GM19328 (cell line): Measurements from ENCODE around the gene SZT2.
"Not testable (repeated sequence)": the region's sequence is repeated elsewhere in the genome, so short reads cannot be mapped to it uniquely, and the experiment has no call there.

ENCODE experiments used
- ATAC-seq: cut with Tn5 transposase; IDR thresholded peaks from one replicate; pipeline ENCODE4 v1.9.1; 2021; ENCODE audit warnings: mild to moderate bottlenecking, moderate library complexity; ENCODE audit not compliant: unreplicated experiment

The SZT2 gene

DNA sequence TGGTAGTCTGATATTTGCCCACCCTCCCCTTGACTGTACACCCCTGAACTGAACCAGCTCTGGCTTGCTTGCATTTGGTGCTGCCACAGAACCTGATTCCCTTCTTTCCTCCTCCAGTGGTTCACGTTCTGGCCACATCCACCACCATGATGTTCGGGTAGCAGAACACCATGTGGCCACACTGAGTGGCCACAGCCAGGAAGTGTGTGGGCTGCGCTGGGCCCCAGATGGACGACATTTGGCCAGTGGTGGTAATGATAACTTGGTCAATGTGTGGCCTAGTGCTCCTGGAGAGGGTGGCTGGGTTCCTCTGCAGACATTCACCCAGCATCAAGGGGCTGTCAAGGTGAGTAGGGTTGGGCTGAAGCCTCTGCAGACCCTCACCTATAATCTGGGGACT lies 29.1 kb upstream of the SZT2 start:
- ATAC-seq, result no peak

DNA sequence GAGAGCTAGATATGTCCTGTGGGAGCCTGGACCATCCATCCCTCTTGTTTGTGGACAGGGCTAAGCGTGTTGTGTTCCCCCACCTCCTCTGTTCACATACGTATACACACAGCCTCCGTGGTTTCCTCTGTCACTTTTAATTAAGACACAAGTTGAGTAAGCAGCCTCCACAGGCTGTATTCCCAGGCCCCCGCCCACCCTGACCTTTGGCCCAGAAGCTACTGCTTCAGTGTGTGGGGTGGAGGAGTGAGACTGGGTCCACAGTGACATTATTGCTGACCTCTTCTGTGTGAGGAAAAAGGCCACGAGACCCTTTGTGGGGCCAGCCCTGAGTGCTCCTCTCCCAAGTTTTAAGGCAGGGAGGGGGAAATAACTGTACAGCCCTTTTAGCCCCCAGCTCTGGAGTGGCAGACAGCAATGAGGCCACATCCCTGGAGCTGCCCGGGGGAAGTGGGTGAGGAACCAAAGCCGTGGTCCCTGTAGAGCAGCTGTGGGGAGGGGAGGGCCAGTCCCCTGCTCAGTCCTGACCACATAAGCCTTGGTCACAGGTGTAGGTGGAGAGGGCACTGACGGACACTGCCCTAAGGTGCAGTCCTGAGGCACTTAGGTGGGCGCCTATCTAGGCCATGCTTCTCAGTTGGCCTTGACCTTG lies 26.3 kb upstream of the SZT2 start:
- no peak for ATAC-seq

DNA sequence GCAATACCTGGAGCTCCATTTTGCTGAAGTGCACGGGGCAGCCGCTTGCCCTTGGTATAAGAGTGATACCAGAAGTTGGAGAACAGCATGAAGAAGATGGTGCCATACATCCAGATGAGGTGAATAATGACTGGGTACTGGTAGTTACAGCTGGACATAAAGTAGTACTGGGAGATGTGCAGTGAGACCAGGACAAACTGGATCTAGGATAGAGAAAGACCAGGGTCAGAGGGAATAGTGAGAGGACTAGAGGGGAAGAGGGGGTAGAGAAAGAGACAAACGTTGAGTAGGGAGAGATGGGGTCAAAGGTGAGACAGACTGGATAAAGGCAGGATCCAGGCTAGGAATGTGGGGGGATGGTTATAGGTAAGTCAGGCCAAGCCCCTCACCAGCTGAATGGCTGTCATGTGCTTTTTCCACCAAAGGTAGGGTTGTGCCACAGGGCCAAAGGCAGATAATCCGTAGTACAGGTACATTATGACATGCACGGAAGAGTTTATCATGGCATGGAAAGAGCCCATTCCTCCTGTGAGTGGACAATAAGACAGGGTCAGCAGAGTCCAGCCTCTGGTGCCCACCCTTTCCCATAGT lies 25.7 kb upstream of the SZT2 start:
- no peak for ATAC-seq

DNA sequence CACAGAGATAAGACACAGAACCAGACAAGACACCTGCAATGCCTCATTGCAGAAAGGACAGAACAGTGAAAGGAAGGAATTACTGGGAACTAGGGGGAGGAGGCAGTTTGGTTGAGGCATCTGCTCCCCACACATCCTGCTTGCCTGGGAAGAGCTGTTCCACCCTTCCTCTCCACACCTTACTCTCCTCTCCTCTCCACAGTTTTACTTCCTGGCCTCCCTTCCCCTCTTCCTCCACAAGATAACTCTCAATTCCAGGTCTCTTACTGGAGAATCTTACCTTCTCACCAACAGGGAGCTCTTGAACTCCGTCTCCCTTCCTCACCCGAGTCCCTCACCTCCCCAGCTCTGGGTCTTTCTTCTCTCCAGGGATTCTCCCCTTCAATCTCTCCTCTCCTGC lies 24.0 kb upstream of the SZT2 start:
- ATAC-seq, result no peak

DNA sequence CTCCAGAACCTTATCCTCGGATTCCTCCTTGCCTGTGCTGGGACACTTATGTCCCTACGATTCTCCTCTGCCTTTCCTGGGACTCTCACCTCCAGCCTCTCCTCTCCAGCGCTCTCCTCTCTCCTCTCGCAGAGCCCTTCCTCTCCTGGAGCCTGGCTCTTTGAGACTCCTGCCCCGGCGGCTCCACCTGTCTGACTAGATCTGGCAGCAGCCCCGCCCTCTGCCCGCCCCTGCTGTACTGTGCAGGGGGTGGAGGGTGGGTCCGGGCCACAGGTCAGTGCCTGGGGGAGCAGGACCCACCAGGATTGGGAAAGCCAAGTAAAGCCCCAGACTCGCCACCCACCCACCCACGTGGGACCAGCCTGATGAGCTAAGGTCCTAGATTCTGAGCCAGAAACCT lies 23.5 kb upstream of the SZT2 start:
- ATAC-seq, result no peak

DNA sequence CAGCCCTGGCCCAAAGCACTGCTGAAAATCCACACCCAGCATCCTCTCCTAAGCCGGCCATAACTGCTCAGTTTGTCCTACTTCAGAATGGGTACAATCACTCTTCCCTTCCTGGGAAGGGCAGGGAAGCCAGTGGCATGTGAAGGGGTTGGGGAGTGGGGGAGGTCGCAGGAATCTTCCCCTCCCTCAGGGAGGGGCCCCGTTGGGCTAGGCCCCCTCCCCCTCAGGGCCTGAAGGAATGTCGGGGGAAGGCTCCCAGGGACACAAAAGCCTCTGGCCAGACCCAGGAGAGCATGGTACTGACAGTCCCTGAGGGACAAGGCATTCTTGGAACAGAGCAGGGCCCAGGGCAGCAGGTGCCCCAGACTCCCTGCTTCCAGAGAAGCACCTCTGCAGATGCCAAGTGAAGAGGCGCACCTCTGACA lies 23.1 kb upstream of the SZT2 start:
- no peak for ATAC-seq

DNA sequence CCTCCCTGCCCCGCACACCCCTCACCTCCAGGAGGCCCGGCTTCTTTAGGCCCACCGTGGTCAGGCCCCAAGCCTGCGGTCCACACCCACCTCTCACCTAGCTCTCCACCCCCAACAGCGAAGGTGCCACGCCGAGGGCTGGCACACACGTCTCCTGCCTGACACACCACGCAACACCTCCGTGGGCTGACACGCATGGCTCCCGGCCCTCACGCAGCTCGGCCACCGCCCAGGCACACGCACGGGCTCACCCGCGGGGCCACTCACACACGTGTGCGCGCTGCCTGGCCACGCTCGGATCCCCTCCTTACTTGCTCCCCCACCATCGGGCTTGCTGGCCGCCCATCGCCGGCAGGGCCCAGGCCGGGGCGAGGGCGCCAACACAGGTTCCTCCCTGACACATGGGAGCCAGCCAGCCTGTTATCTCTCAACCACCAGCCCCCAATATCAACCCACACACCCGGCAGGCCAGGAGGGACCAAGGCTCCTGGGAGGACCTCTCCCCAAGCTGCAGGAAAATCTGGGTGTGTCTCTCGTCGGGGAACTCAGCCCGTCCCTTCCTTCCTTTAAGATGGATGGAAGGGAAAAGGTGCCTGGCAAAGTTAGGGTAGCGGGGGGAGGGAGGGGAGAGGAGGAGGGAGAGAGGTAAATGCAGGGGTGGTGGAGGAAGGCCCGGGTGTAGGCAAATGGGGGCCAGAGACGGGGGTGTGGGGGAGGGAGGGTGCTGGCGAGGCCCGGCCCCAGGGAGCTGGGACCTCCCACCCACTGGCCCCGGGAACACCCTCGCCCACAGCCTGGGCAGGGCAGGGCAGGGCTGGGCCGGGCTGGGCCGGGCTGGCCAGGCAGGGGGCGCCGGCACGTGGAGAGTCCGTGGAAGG lies 22.4 kb upstream of the SZT2 start:
- ATAC-seq, result peak; percentile 47

DNA sequence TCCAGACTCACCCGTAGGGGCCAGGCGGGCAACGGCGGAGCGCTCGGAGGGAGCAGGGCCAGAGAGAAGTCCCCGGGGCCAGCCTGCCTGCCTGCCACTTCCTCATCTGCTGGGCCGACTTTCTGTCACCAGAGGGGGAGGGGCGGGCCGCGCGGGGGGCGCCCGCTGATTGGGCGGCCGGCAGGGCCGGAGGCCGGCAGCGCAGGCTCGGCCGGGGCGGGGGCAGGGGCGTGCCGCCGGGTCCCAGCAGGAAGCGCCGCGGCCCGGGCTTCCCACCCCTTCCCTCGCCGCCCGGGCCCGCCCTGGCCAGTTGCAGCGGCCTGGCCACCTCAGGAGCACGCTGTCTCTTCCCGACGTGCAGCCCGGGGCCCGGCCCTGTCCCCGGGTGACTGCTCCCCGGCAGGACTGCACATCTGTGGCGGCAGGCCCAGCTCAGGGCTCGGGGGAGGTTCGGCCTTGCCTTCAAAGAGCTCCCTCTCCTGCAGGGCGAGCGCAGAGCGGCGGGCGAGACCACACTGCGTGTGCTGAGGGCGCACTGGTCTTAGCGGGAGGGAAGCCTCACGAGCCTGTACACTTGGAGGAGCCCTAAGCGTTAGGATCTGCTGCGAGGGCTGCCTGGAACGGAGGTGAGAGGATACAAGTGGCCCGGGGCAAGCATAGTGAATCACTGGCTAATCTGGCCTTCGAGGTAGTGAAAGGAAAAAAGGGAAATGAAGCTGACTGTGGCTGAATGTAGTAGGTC lies 21.6 kb upstream of the SZT2 start, which contains the start of gene ELOVL1:
Gene ELOVL1, minus strand, starts transcription at position 108 of the 742 bp plus-strand sequence. CDS start 2,402 bp downstream, outside the sequence.
- peak; percentile 78 for ATAC-seq

DNA sequence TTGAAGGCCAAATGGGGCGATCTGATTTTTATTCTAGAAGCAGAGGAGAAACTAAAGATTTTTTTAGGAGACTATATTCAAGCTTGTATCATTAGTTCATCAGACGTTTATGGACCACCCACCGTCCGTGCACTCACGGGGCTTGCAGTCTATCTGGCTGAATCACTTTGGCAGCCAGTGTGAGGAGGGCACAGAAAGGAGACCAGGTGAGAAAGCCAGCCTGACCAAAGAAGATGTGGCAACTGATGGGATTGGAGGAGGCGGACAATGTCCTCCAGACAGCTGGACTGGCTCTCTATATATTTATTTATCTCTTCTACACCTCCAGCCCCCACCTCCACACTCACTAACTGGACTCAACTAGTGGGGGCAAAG lies 21.1 kb upstream of the SZT2 start:
- no peak for ATAC-seq

- ATAC-seq, result not testable (repeated sequence)
Measured at GRCh38 chr1:43369779-43370178, 19.9 kb upstream of the SZT2 start.

DNA sequence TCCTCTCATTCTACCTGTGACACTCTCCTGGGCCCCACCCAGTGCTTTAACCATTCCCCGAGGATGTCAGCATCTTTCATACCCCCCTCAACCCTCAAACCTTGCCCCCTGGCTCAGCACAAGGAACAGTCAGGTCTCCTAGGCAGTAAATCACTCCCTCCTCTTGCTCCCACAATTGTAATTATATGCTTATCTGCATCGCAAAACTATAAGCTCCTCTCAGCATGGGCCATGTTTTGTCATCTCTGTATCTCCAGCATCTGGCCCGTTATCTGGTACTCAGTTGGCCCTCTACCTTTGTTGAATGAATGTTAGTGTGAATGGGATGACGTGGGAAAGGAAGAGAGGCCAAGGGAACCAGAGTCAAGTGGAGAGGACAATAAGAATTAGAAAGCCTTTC lies 19.1 kb upstream of the SZT2 start:
- ATAC-seq, result no peak

- no peak for ATAC-seq
Measured at GRCh38 chr1:43372172-43372571, 17.5 kb upstream of the SZT2 start.

GRCh38 chr1:43373066-43373940 lies 16.4 kb upstream of the SZT2 start:
- no peak for ATAC-seq

GRCh38 chr1:43376723-43377235 lies 12.9 kb upstream of the SZT2 start:
- no peak for ATAC-seq

DNA sequence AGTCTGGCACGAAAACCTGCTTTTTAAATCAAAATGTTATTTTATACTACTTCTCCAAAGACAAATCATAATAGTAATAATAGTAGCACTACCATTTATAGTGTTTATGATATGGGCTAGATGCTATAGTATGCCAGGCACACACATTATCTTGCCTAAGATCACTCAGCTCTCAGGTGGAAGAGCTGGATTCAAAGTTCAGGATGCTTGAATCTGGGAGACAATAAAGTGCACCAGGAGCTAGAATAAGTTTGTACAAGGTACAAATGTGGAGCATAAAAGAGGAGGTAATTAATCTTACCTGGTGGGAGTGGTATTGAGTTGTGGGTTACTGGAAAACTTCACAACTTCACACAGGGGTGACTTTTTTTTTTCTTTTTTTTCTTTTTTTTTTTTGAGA lies 11.9 kb upstream of the SZT2 start:
- no peak for ATAC-seq

- no peak for ATAC-seq
Measured at GRCh38 chr1:43379476-43379875, 10.2 kb upstream of the SZT2 start.

DNA sequence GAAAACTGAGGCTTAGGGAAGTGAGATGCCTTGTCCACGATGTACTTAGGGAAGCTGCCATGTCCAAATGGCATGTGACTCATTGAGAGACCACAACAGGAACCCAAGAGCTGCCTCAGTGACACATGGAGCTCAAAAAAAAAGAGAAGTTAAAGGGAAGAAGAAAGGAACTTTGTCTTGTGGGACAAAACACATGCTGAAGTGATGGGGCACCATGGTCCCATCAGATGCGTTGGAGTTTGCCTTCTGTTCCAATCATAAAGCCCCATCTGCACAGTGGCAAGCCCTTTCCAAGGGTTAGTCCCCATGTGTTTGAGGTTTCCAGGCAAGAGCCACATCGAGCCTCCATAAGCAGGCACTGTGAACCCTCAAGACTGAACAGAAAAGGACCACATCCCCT lies 8.1 kb upstream of the SZT2 start:
- ATAC-seq, result no peak

- no peak for ATAC-seq
Measured at GRCh38 chr1:43382027-43382779, 7.5 kb upstream of the SZT2 start.

GRCh38 chr1:43383449-43383848 lies 6.2 kb upstream of the SZT2 start:
- ATAC-seq, result no peak
